Activated T-cell treated with anti-CD3 and anti-CD28 coated beads for 4 hours (primary cell): ENCODE measurements around the gene ABCB11.
"Not testable (repeated sequence)": the region's sequence is repeated elsewhere in the genome, so short reads cannot be mapped to it uniquely, and the experiment has no call there.

ENCODE experiments used
- DNase-seq: peaks from one replicate; pipeline ENCODE4 v3.0.0-alpha.2; 2020

ABCB11 gene

GRCh38 chr2:168969865-168970264, 61.3 kb downstream of the ABCB11 start:
- DNase-seq: no peak

GRCh38 chr2:168968342-168968741, 62.8 kb downstream of the ABCB11 start:
- DNase-seq: no peak

GRCh38 chr2:168964251-168964807, 66.8 kb downstream of the ABCB11 start:
- DNase-seq: no peak

GRCh38 chr2:168962636-168963035, 68.5 kb downstream of the ABCB11 start:
- no peak for DNase-seq

- DNase-seq: peak; percentile 14
Observed at GRCh38 chr2:168961450-168962229, 69.5 kb downstream of the ABCB11 start.

- no peak for DNase-seq
Observed at GRCh38 chr2:168956392-168956791, 74.7 kb downstream of the ABCB11 start.

GRCh38 chr2:168955321-168955720, 75.8 kb downstream of the ABCB11 start:
- DNase-seq: no peak

- DNase-seq: no peak
Observed at GRCh38 chr2:168954256-168954655, 76.9 kb downstream of the ABCB11 start.

- no peak for DNase-seq
Observed at GRCh38 chr2:168952424-168952823, 78.7 kb downstream of the ABCB11 start.

- no peak for DNase-seq
Observed at GRCh38 chr2:168951871-168952270, 79.3 kb downstream of the ABCB11 start.

GRCh38 chr2:168949324-168949723, 81.8 kb downstream of the ABCB11 start:
- no peak for DNase-seq

GRCh38 chr2:168948621-168949212, 82.4 kb downstream of the ABCB11 start:
- DNase-seq: no peak

GRCh38 chr2:168945508-168945907, 85.6 kb downstream of the ABCB11 start:
- DNase-seq: no peak

GRCh38 chr2:168944065-168944464, 87.1 kb downstream of the ABCB11 start:
- DNase-seq: no peak

- no peak for DNase-seq
Observed at GRCh38 chr2:168941297-168941696, 89.8 kb downstream of the ABCB11 start.

GRCh38 chr2:168939918-168940317, 91.2 kb downstream of the ABCB11 start:
- DNase-seq: no peak

GRCh38 chr2:168939061-168939460, 92.1 kb downstream of the ABCB11 start:
- DNase-seq: no peak

GRCh38 chr2:168935810-168936581, 95.1 kb downstream of the ABCB11 start:
- DNase-seq: no peak

GRCh38 chr2:168934826-168935225, 96.3 kb downstream of the ABCB11 start:
- no peak for DNase-seq

GRCh38 chr2:168932174-168932573, 99.0 kb downstream of the ABCB11 start:
- not testable (repeated sequence) for DNase-seq

- DNase-seq: no peak
Observed at GRCh38 chr2:168930242-168930641, 100.9 kb downstream of the ABCB11 start.

GRCh38 chr2:168929031-168929430, 102.1 kb downstream of the ABCB11 start:
- no peak for DNase-seq

GRCh38 chr2:168928113-168928831, 102.9 kb downstream of the ABCB11 start:
- no peak for DNase-seq
